Measurements from ENCODE around the gene CARD18. TPM values are rescaled to one million over a fixed set of nuclear protein-coding genes. Genes with fewer than 3 reads are reported as not detected.

Gene CARD18
- total and polyA plus RNA-seq, 4 donors: not detected

GRCh38 chr11:105167244-105167643 lies 27.7 kb upstream of the CARD18 start:
- no peak for DNase-seq (ENCODE audit: low spot score)
- Histone ChIP-seq H3K9ac (ENCODE audit: low read depth in 1 of 2, low read length in 2 of 2) (no peak overlapping the region), H3K27ac (ENCODE audit: low read depth in 1 of 2, low read length in 2 of 2) (no peak overlapping the region), H3K9me3 (ENCODE audit: control insufficient read depth in 4 of 4, low read length in 3 of 4) (no peaks in the 10 kb centered on the region), H3K4me1 (ENCODE audit: control insufficient read depth in 4 of 4, insufficient read depth in 4 of 4, low read length in 3 of 4) (no peaks in the 10 kb centered on the region), H3K36me3 (ENCODE audit: control insufficient read depth in 4 of 4, insufficient read depth in 3 of 4, low read depth in 1 of 4, low read length in 3 of 4) (no peaks in the 10 kb centered on the region), H3K27me3 (ENCODE audit: control insufficient read depth in 4 of 4, insufficient read depth in 4 of 4, low read length in 3 of 4) (peaks cover 0 to 2% (median 0%) of the 10 kb centered on the region in 4 donors), H3K4me3 (ENCODE audit: low read depth in 1 of 3, low read length in 3 of 3) (no peak overlapping the region)
- WGBS: 92% methylated on average over 3 of the region's 3 CpGs
- TF ChIP-seq GABPA (IDR thresholded peaks at IDR 0.05 in 1 of 2, conservative IDR thresholded peaks at IDR 0.05 in 1 of 2) (no peak), HNF4A (conservative IDR thresholded peaks at IDR 0.05) (no peak)

- 81% methylated on average over 4 of the region's 4 CpGs for WGBS
These were observed 24.6 kb upstream of the CARD18 start for GRCh38 chr11:105164208-105164607.

GRCh38 chr11:105162506-105162905 lies 22.9 kb upstream of the CARD18 start:
- Histone ChIP-seq H3K27ac (ENCODE audit: low read depth in 1 of 2, low read length in 2 of 2) (no peak overlapping the region), H3K27me3 (ENCODE audit: control insufficient read depth in 4 of 4, insufficient read depth in 4 of 4, low read length in 3 of 4) (peaks cover 0 to 2% (median 0%) of the 10 kb centered on the region in 4 donors), H3K4me3 (ENCODE audit: low read depth in 1 of 3, low read length in 3 of 3) (no peak overlapping the region), H3K4me1 (ENCODE audit: control insufficient read depth in 4 of 4, insufficient read depth in 4 of 4, low read length in 3 of 4) (no peaks in the 10 kb centered on the region), H3K9ac (ENCODE audit: low read depth in 1 of 2, low read length in 2 of 2) (no peak overlapping the region), H3K36me3 (ENCODE audit: control insufficient read depth in 4 of 4, insufficient read depth in 3 of 4, low read depth in 1 of 4, low read length in 3 of 4) (no peaks in the 10 kb centered on the region), H3K9me3 (ENCODE audit: control insufficient read depth in 4 of 4, low read length in 3 of 4) (no peaks in the 10 kb centered on the region)
- no peak for TF ChIP-seq REST (IDR thresholded peaks at IDR 0.05)
- TF ChIP-seq EGR1 (IDR thresholded peaks at IDR 0.05; ENCODE audit: low read depth in 2 of 2): no peak
- TF ChIP-seq RXRA (IDR thresholded peaks at IDR 0.05): no peak
- TF ChIP-seq FOXA2 (IDR thresholded peaks at IDR 0.05): no peak
- no peak for TF ChIP-seq MAX (IDR thresholded peaks at IDR 0.05)
- no peak for TF ChIP-seq JUND (IDR thresholded peaks at IDR 0.05)
- TF ChIP-seq YY1 (IDR thresholded peaks at IDR 0.05): no peak
- no peak for DNase-seq (ENCODE audit: low spot score)
- WGBS: 51% methylated on average over 1 of the region's 1 CpG

More at GRCh38 chr11:105164208-105164607, 24.6 kb upstream of the CARD18 start:
- TF ChIP-seq EGR1 (IDR thresholded peaks at IDR 0.05; ENCODE audit: low read depth in 2 of 2) (no peak), RXRA (IDR thresholded peaks at IDR 0.05) (no peak), CTCF (IDR thresholded peaks at IDR 0.05; ENCODE audit: low read depth, low read length, missing input control) (no peak), HNF4G (IDR thresholded peaks at IDR 0.05) (no peak), TAF1 (conservative IDR thresholded peaks at IDR 0.05) (no peak), HNF4A (conservative IDR thresholded peaks at IDR 0.05) (no peak), FOXA1 (IDR thresholded peaks at IDR 0.05) (no peak), ATF3 (IDR thresholded peaks at IDR 0.05) (no peak), SP1 (IDR thresholded peaks at IDR 0.05) (no peak)
- Histone ChIP-seq H3K27ac (ENCODE audit: low read depth in 1 of 2, low read length in 2 of 2) (no peak overlapping the region), H3K4me3 (ENCODE audit: low read depth in 1 of 3, low read length in 3 of 3) (no peak overlapping the region), H3K36me3 (ENCODE audit: control insufficient read depth in 4 of 4, insufficient read depth in 3 of 4, low read depth in 1 of 4, low read length in 3 of 4) (no peaks in the 10 kb centered on the region), H3K27me3 (ENCODE audit: control insufficient read depth in 4 of 4, insufficient read depth in 4 of 4, low read length in 3 of 4) (peaks cover 0 to 2% (median 0%) of the 10 kb centered on the region in 4 donors), H3K9me3 (ENCODE audit: control insufficient read depth in 4 of 4, low read length in 3 of 4) (no peaks in the 10 kb centered on the region), H3K9ac (ENCODE audit: low read depth in 1 of 2, low read length in 2 of 2) (no peak overlapping the region), H3K4me1 (ENCODE audit: control insufficient read depth in 4 of 4, insufficient read depth in 4 of 4, low read length in 3 of 4) (no peaks in the 10 kb centered on the region)
- no peak for DNase-seq (ENCODE audit: low spot score)
